Epithelial cell of proximal tubule (primary cell): ENCODE measurements around the gene SPRY2. TPM values are rescaled to one million over a fixed set of nuclear protein-coding genes. Genes with fewer than 3 reads are reported as not detected.
A peak's percentile ranks its signal among the peaks of the same experiment; 100 is the strongest.
"Not testable (repeated sequence)": the region's sequence is repeated elsewhere in the genome, so short reads cannot be mapped to it uniquely, and the experiment has no call there.

Experiments
- DNase-seq: peaks from one replicate; pipeline ENCODE4 v3.0.0-alpha.2; 2011; ENCODE audit warnings: low read depth
- H3K4me3 ChIP-seq: 2 replicates; pipeline ENCODE4 v1.5.1; 2011; ENCODE audit warnings: low read depth, mild to moderate bottlenecking, low read length
- CTCF ChIP-seq: conservative IDR thresholded peaks from 2 replicates; pipeline ENCODE4 v1.5.1; 2012; ENCODE audit warnings: low read depth, mild to moderate bottlenecking, low read length
- total RNA-seq: library from RNA; depleted of rRNA; stranded (reverse); fragments of >200 nt; gene quantifications from 2 replicates; pipeline ENCODE4 v1.2.3, GENCODE V29; 2015

The SPRY2 gene
- total RNA-seq, 1 donor from 2014 or later, result 25.8 TPM

GRCh38 chr13:80348750-80349149 is 7.8 kb upstream of the SPRY2 start:
- no peak overlapping the region for H3K4me3 ChIP-seq
- DNase-seq, result no peak
- TF ChIP-seq CTCF, result no peak

- no peak for DNase-seq
- H3K4me3 ChIP-seq, result no peak overlapping the region
- TF ChIP-seq CTCF, result no peak
Measured at GRCh38 chr13:80348314-80348713, 7.4 kb upstream of the SPRY2 start.

GRCh38 chr13:80345771-80346510 is 5.0 kb upstream of the SPRY2 start:
- H3K4me3 ChIP-seq, result no peak overlapping the region
- no peak for DNase-seq
- TF ChIP-seq CTCF, result no peak

GRCh38 chr13:80344032-80344431 is 3.1 kb upstream of the SPRY2 start:
- H3K4me3 ChIP-seq, DNase-seq: not testable (repeated sequence)

- peak; percentile 87 for TF ChIP-seq CTCF
- H3K4me3 ChIP-seq, result peak overlapping the region; percentile 88
- DNase-seq, result no peak
Measured at GRCh38 chr13:80342471-80343371, 1.8 kb upstream of the SPRY2 start.

GRCh38 chr13:80341756-80342370 is 937 bp upstream of the SPRY2 start:
- H3K4me3 ChIP-seq, result peak overlapping the region; percentile 88
- TF ChIP-seq CTCF, result no peak
- DNase-seq, result no peak

- no peak for DNase-seq
- H3K4me3 ChIP-seq, result peak overlapping the region; percentile 88
- no peak for TF ChIP-seq CTCF
Measured at GRCh38 chr13:80340651-80341100, 250 bp downstream of the SPRY2 start.
